EL (cell line): ENCODE measurements around the gene PRKN.

ENCODE experiments used
- DNase-seq: peaks from one replicate; pipeline ENCODE4 v3.0.0-alpha.2; 2016

The PRKN gene

GRCh38 chr6:162157167-162157870 lies 570.2 kb downstream of the PRKN start:
- no peak for DNase-seq

GRCh38 chr6:162156146-162156545 lies 571.4 kb downstream of the PRKN start:
- no peak for DNase-seq

GRCh38 chr6:162154930-162155329 lies 572.6 kb downstream of the PRKN start:
- no peak for DNase-seq

- DNase-seq: no peak
Observed at GRCh38 chr6:162154001-162154400, 573.6 kb downstream of the PRKN start.

- DNase-seq: no peak
Observed at GRCh38 chr6:162153120-162153519, 574.4 kb downstream of the PRKN start.

GRCh38 chr6:162151021-162151665 lies 576.4 kb downstream of the PRKN start:
- no peak for DNase-seq

- DNase-seq: no peak
Observed at GRCh38 chr6:162150295-162150694, 577.3 kb downstream of the PRKN start.

GRCh38 chr6:162149786-162150185 lies 577.8 kb downstream of the PRKN start:
- no peak for DNase-seq

- DNase-seq: no peak
Observed at GRCh38 chr6:162147805-162148204, 579.8 kb downstream of the PRKN start.

GRCh38 chr6:162147281-162147680 lies 580.3 kb downstream of the PRKN start:
- no peak for DNase-seq

- DNase-seq: no peak
Observed at GRCh38 chr6:162140251-162140852, 587.2 kb downstream of the PRKN start.

GRCh38 chr6:162125659-162126058 lies 601.9 kb downstream of the PRKN start:
- no peak for DNase-seq

GRCh38 chr6:162124710-162125435 lies 602.7 kb downstream of the PRKN start:
- DNase-seq: no peak

GRCh38 chr6:162123797-162124196 lies 603.8 kb downstream of the PRKN start:
- no peak for DNase-seq

- no peak for DNase-seq
Observed at GRCh38 chr6:162119341-162119740, 608.2 kb downstream of the PRKN start.

GRCh38 chr6:162118706-162119105 lies 608.9 kb downstream of the PRKN start:
- DNase-seq: no peak

- DNase-seq: no peak
Observed at GRCh38 chr6:162116902-162117525, 610.6 kb downstream of the PRKN start.

- DNase-seq: no peak
Observed at GRCh38 chr6:162109480-162110050, 618.0 kb downstream of the PRKN start.

- no peak for DNase-seq
Observed at GRCh38 chr6:162108041-162108440, 619.5 kb downstream of the PRKN start.

- no peak for DNase-seq
Observed at GRCh38 chr6:162100096-162100495, 627.5 kb downstream of the PRKN start.

- DNase-seq: peak; percentile 1
Observed at GRCh38 chr6:162099685-162100084, 627.9 kb downstream of the PRKN start.

GRCh38 chr6:162092816-162093502 lies 634.6 kb downstream of the PRKN start:
- DNase-seq: no peak
